Glomerular visceral epithelial cell (primary cell): Measurements from ENCODE around the gene PHPT1.
A peak's percentile ranks its signal among the peaks of the same experiment; 100 is the strongest.
"Not testable (repeated sequence)": the region's sequence is repeated elsewhere in the genome, so short reads cannot be mapped to it uniquely, and the experiment has no call there.

Source experiments
- DNase-seq: peaks from one replicate; pipeline ENCODE4 v3.0.0-alpha.2; 2016; ENCODE audit errors: extremely low spot score

PHPT1 gene

GRCh38 chr9:136860529-136860928, 11.3 kb downstream of the PHPT1 start:
- DNase-seq: no peak

GRCh38 chr9:136860933-136861873, 12.0 kb downstream of the PHPT1 start:
- no peak for DNase-seq

GRCh38 chr9:136861874-136862457, 12.8 kb downstream of the PHPT1 start:
- no peak for DNase-seq

GRCh38 chr9:136862849-136863622, 13.8 kb downstream of the PHPT1 start:
- no peak for DNase-seq

- no peak for DNase-seq
These were observed 14.5 kb downstream of the PHPT1 start for GRCh38 chr9:136863623-136864273.

- no peak for DNase-seq
These were observed 16.0 kb downstream of the PHPT1 start for GRCh38 chr9:136865041-136865767.

- DNase-seq: no peak
These were observed 16.5 kb downstream of the PHPT1 start for GRCh38 chr9:136865768-136866103.

- not testable (repeated sequence) for DNase-seq
These were observed 17.8 kb downstream of the PHPT1 start for GRCh38 chr9:136866898-136867421.

GRCh38 chr9:136867480-136867879, 18.3 kb downstream of the PHPT1 start:
- no peak for DNase-seq

GRCh38 chr9:136867917-136868316, 18.7 kb downstream of the PHPT1 start:
- DNase-seq: no peak

- no peak for DNase-seq
These were observed 19.4 kb downstream of the PHPT1 start for GRCh38 chr9:136868644-136869043.

GRCh38 chr9:136869611-136870010, 20.4 kb downstream of the PHPT1 start:
- DNase-seq: not testable (repeated sequence)

GRCh38 chr9:136875155-136875554, 25.9 kb downstream of the PHPT1 start:
- DNase-seq: no peak

- DNase-seq: no peak
These were observed 27.3 kb downstream of the PHPT1 start for GRCh38 chr9:136876476-136876875.

GRCh38 chr9:136880651-136881050, 31.4 kb downstream of the PHPT1 start:
- no peak for DNase-seq

- DNase-seq: no peak
These were observed 32.5 kb downstream of the PHPT1 start for GRCh38 chr9:136881691-136882108.

- DNase-seq: peak; percentile 87
These were observed 33.1 kb downstream of the PHPT1 start for GRCh38 chr9:136882109-136882946.

- DNase-seq: not testable (repeated sequence)
These were observed 33.7 kb downstream of the PHPT1 start for GRCh38 chr9:136882947-136883283.

- DNase-seq: not testable (repeated sequence)
These were observed 34.5 kb downstream of the PHPT1 start for GRCh38 chr9:136883670-136884069.

GRCh38 chr9:136885950-136886578, 36.9 kb downstream of the PHPT1 start, which contains the start of gene TRAF2:
TRAF2 (plus strand) TSS chr9:136886516; CDS start chr9:136898741, 12,225 bp downstream.
- peak; percentile 99 for DNase-seq
